H9 (cell line): ENCODE data around the gene DND1. TPM values are rescaled to one million over a fixed set of nuclear protein-coding genes. Genes with fewer than 3 reads are reported as not detected.

Experiments used
- DNase-seq: peaks from one replicate; pipeline ENCODE4 v3.0.0-alpha.2; 2017
- H2AFZ ChIP-seq: one replicate; pipeline ENCODE4 v1.6.1; 2013; ENCODE audit warnings: mild to moderate bottlenecking, low read length, control low read depth, moderate library complexity
- H2AK5ac ChIP-seq: 2 replicates; pipeline ENCODE4 v1.6.1; 2013; ENCODE audit warnings: low read length, control low read depth, mixed read lengths; ENCODE audit not compliant: insufficient read length
- H2BK120ac ChIP-seq: one replicate; pipeline ENCODE4 v1.6.1; 2013; ENCODE audit warnings: low read depth, mild to moderate bottlenecking, low read length, control low read depth, inconsistent platforms; ENCODE audit not compliant: poor library complexity, severe bottlenecking
- H2BK12ac ChIP-seq: 2 replicates; pipeline ENCODE4 v1.6.1; 2013; ENCODE audit warnings: low read length, control low read depth, mixed read lengths, low read depth; ENCODE audit not compliant: insufficient read length
- H2BK15ac ChIP-seq: 2 replicates; pipeline ENCODE4 v1.6.1; 2013; ENCODE audit warnings: low read depth, low read length, control low read depth
- H2BK20ac ChIP-seq: one replicate; pipeline ENCODE4 v1.6.1; 2013; ENCODE audit warnings: low read depth, mild to moderate bottlenecking, low read length, control low read depth, inconsistent platforms; ENCODE audit not compliant: poor library complexity, severe bottlenecking
- H2BK5ac ChIP-seq: 2 replicates; pipeline ENCODE4 v1.6.1; 2013; ENCODE audit warnings: low read length, control low read depth, mixed read lengths; ENCODE audit not compliant: insufficient read length
- H3K14ac ChIP-seq: 2 replicates; pipeline ENCODE4 v1.6.1; 2013; ENCODE audit warnings: low read length, control low read depth; ENCODE audit not compliant: insufficient read depth
- H3K18ac ChIP-seq: 2 replicates; pipeline ENCODE4 v1.6.1; 2013; ENCODE audit warnings: low read depth, mild to moderate bottlenecking, mixed read lengths, low read length, control low read depth; ENCODE audit not compliant: insufficient read length
- H3K23ac ChIP-seq: 2 replicates; pipeline ENCODE4 v1.6.1; 2013; ENCODE audit warnings: low read length, control low read depth, mixed read lengths, low read depth; ENCODE audit not compliant: insufficient read length
- H3K23me2 ChIP-seq: 2 replicates; pipeline ENCODE4 v1.6.1; 2013; ENCODE audit warnings: low read depth, mild to moderate bottlenecking, mixed read lengths, low read length, control low read depth; ENCODE audit not compliant: insufficient read length, poor library complexity, severe bottlenecking
- H3K27ac ChIP-seq: 2 replicates; pipeline ENCODE4 v1.5.1; 2013; ENCODE audit warnings: low read length, control low read depth, mixed read lengths, low read depth; ENCODE audit not compliant: insufficient read length
- H3K27me3 ChIP-seq: 2 replicates; pipeline ENCODE4 v1.6.1; 2013; ENCODE audit warnings: low read length, control low read depth, inconsistent platforms; ENCODE audit not compliant: insufficient read depth
- H3K4ac ChIP-seq: 2 replicates; pipeline ENCODE4 v1.6.1; 2013; ENCODE audit warnings: low read depth, mild to moderate bottlenecking, control low read depth, inconsistent platforms, low read length, moderate library complexity
- H3K4me1 ChIP-seq: 2 replicates; pipeline ENCODE4 v1.6.1; 2013; ENCODE audit warnings: low read length, control low read depth, inconsistent platforms; ENCODE audit not compliant: insufficient read depth
- H3K4me2 ChIP-seq: 2 replicates; pipeline ENCODE4 v1.6.1; 2013; ENCODE audit warnings: low read length, control low read depth, mixed read lengths; ENCODE audit not compliant: insufficient read length, insufficient read depth
- H3K56ac ChIP-seq: 2 replicates; pipeline ENCODE4 v1.6.1; 2013; ENCODE audit warnings: low read depth, mild to moderate bottlenecking, mixed read lengths, low read length, control low read depth; ENCODE audit not compliant: insufficient read length
- H3K79me1 ChIP-seq: 2 replicates; pipeline ENCODE4 v1.6.1; 2013; ENCODE audit warnings: low read depth, mild to moderate bottlenecking, moderate library complexity, low read length, control low read depth, inconsistent platforms; ENCODE audit not compliant: insufficient read depth, poor library complexity, severe bottlenecking
- H3K79me2 ChIP-seq: 2 replicates; pipeline ENCODE4 v1.6.1; 2013; ENCODE audit warnings: low read length, control low read depth, inconsistent platforms; ENCODE audit not compliant: insufficient read depth
- H3K9ac ChIP-seq: 2 replicates; pipeline ENCODE4 v1.6.1; 2013; ENCODE audit warnings: low read length, control low read depth, mixed read lengths; ENCODE audit not compliant: insufficient read length; ENCODE audit errors: extremely low read depth
- H3K9me3 ChIP-seq: one replicate; pipeline ENCODE4 v1.6.1; 2013; ENCODE audit warnings: low read depth, low read length, inconsistent platforms; ENCODE audit not compliant: control insufficient read depth
- H3T11ph ChIP-seq: one replicate; pipeline ENCODE4 v1.6.1; 2013; ENCODE audit warnings: mild to moderate bottlenecking, low read length, control low read depth, inconsistent platforms
- H4K20me1 ChIP-seq: one replicate; pipeline ENCODE4 v1.6.1; 2013; ENCODE audit not compliant: control insufficient read depth, insufficient read length, insufficient read depth
- H4K5ac ChIP-seq: 2 replicates; pipeline ENCODE4 v1.6.1; 2013; ENCODE audit warnings: low read depth, mild to moderate bottlenecking, mixed read lengths, low read length, control low read depth; ENCODE audit not compliant: insufficient read length
- H4K8ac ChIP-seq: replicated peaks from 2 replicates; pipeline ENCODE4 v1.6.1; 2013; ENCODE audit warnings: low read length, control low read depth, mixed read lengths, low read depth; ENCODE audit not compliant: insufficient read length
- H4K91ac ChIP-seq: 2 replicates; pipeline ENCODE4 v1.6.1; 2013; ENCODE audit warnings: low read depth, mild to moderate bottlenecking, moderate library complexity, mixed read lengths, low read length, control low read depth; ENCODE audit not compliant: insufficient read length
- H3K27ac Mint-ChIP-seq, 3 experiments: 2 replicates in 2 of 3; 3 replicates in 1 of 3; pipeline ENCODE4 v1.8.0; 2020 to 2021; ENCODE audit warnings: mixed read lengths in 3 of 3, mild to moderate bottlenecking in 1 of 3, moderate library complexity in 1 of 3
- H3K27me3 Mint-ChIP-seq: 2 replicates; pipeline ENCODE4 v1.8.0; 2021; ENCODE audit warnings: low read depth, mild to moderate bottlenecking, moderate library complexity, mixed read lengths
- H3K36me3 Mint-ChIP-seq, 3 experiments: 2 replicates in 2 of 3; 3 replicates in 1 of 3; pipeline ENCODE4 v1.8.0; 2020 to 2021; ENCODE audit warnings: low read depth in 3 of 3, mixed read lengths in 3 of 3; ENCODE audit not compliant: insufficient read depth in 1 of 3
- H3K4me1 Mint-ChIP-seq, 2 experiments: 2 replicates each; pipeline ENCODE4 v1.8.0; 2020; ENCODE audit warnings: mixed read lengths in 2 of 2
- H3K4me3 Mint-ChIP-seq, 2 experiments: 2 replicates in 1 of 2; 3 replicates in 1 of 2; pipeline ENCODE4 v1.8.0; 2020 to 2021; ENCODE audit warnings: mild to moderate bottlenecking in 2 of 2, mixed read lengths in 2 of 2, moderate library complexity in 1 of 2
- H3K9me3 Mint-ChIP-seq, 2 experiments: 2 replicates in 1 of 2; 3 replicates in 1 of 2; pipeline ENCODE4 v1.8.0; 2020; ENCODE audit warnings: mild to moderate bottlenecking in 2 of 2, mixed read lengths in 2 of 2, moderate library complexity in 1 of 2
- CTCF ChIP-seq: fragments of 200-600 bp; sonication (generic); conservative IDR thresholded peaks from 3 replicates; pipeline ENCODE4 v1.8.0; 2021; ENCODE audit warnings: antibody characterized with exemption, mild to moderate bottlenecking
- WGBS: extraction: QIAGEN DNeasy Blood & Tissue Kit; methylation state at CpG from one replicate; pipeline ENCODE4 v1.1.7; 2013; ENCODE audit warnings: missing lambda C conversion rate, low lambda C conversion rate, mixed read lengths; ENCODE audit not compliant: insufficient read length; ENCODE audit errors: extremely low coverage; 5-methylcytosine and 5-hydroxymethylcytosine counted together
- total RNA-seq: library from RNA; stranded (reverse); gene quantifications from 2 replicates; pipeline ENCODE4 v1.2.1, GENCODE V29; 2021

DND1 gene
- total RNA-seq, 1 experiment from 2014 or later: 2.4 TPM

- peaks cover 8 to 14% of the 10 kb centered on the region in 2 experiments for H3K4me1 Mint-ChIP-seq
- Histone ChIP-seq H3K27me3 (no peaks in the 10 kb centered on the region), H3K4me1 (no peaks in the 10 kb centered on the region), H3T11ph (no peak overlapping the region), H2BK20ac (no peak overlapping the region), H3K79me1 (no peaks in the 10 kb centered on the region), H3K9me3 (no peaks in the 10 kb centered on the region), H3K56ac (no peak overlapping the region), H2AFZ (no peak overlapping the region), H2BK15ac (no peak overlapping the region), H4K5ac (no peak overlapping the region), H3K4ac (no peak overlapping the region), H2BK12ac (no peak overlapping the region), H2BK5ac (no peak overlapping the region), H3K9ac (peak overlapping the region; percentile 85), H3K79me2 (no peaks in the 10 kb centered on the region), H3K4me2 (peak overlapping the region; percentile 84), H2BK120ac (no peak overlapping the region), H2AK5ac (no peak overlapping the region), H4K8ac (no peak overlapping the region), H4K20me1 (no peaks in the 10 kb centered on the region), H3K14ac (peak overlapping the region; percentile 84), H3K23me2 (peaks cover 10% of the 10 kb centered on the region), H4K91ac (no peak overlapping the region), H3K27ac (no peak overlapping the region), H3K18ac (no peak overlapping the region), H3K23ac (no peak overlapping the region)
- peak overlapping the region in 2 of 3 experiments; percentile 18 to 90; a peak in 3 of 7 replicates for H3K27ac Mint-ChIP-seq
- no peak for DNase-seq
- peak overlapping the region; percentile 99 to 100 for H3K4me3 Mint-ChIP-seq
- H3K9me3 Mint-ChIP-seq: peaks cover 0 to 2% of the 10 kb centered on the region in 2 experiments; a peak in 1 of 5 replicates
- peaks cover 38 to 67% (median 64%) of the 10 kb centered on the region in 3 experiments for H3K36me3 Mint-ChIP-seq
- no peaks in the 10 kb centered on the region; the same call in 1 of the 2 replicates for H3K27me3 Mint-ChIP-seq
- TF ChIP-seq CTCF: no peak
- no CpG with 5 or more reads among the region's 27 CpGs for WGBS
Observed at GRCh38 chr5:140647042-140647419, 26.3 kb downstream of the DND1 start.
